ENCODE data around the gene TMEM247.

The TMEM247 gene

GRCh38 chr2:46481198-46482193, 2.1 kb downstream of the TMEM247 start:
- Histone ChIP-seq H2AK5ac (ENCODE audit: low read length, severe bottlenecking) (no peak overlapping the region), H3K27me3 (ENCODE audit: control insufficient read depth in 1 of 2, insufficient read depth in 1 of 2, low read length in 2 of 2) (no peaks in the 10 kb centered on the region), H3K4ac (ENCODE audit: low read depth in 1 of 2, low read length in 2 of 2) (no peak overlapping the region), H2BK5ac (ENCODE audit: low read depth, low read length, poor library complexity, severe bottlenecking) (no peak overlapping the region), H3K4me1 (ENCODE audit: control insufficient read depth, insufficient read depth, low read depth, low read length) (peaks cover 7% of the 10 kb centered on the region), H3K36me3 (ENCODE audit: control insufficient read depth in 1 of 2, insufficient read depth in 2 of 2, low read depth in 1 of 2, low read length in 2 of 2) (no peaks in the 10 kb centered on the region), H2BK120ac (ENCODE audit: low read depth, low read length) (no peak overlapping the region), H3K4me2 (ENCODE audit: low read length, poor library complexity, severe bottlenecking) (no peak overlapping the region), H3K9me3 (ENCODE audit: control insufficient read depth, low read length) (no peaks in the 10 kb centered on the region), H3K9ac (ENCODE audit: low read length) (no peak overlapping the region), H3K18ac (ENCODE audit: low read depth in 1 of 2, low read length in 2 of 2) (no peak overlapping the region), H3K4me3 (ENCODE audit: insufficient read depth in 1 of 2, low read depth in 1 of 2, low read length in 2 of 2) (no peak overlapping the region), H4K91ac (ENCODE audit: low read length) (no peak overlapping the region), H2BK12ac (ENCODE audit: low read length in 2 of 2) (no peak overlapping the region), H4K8ac (ENCODE audit: low read length) (no peak overlapping the region), H3K27ac (ENCODE audit: low read length, poor library complexity, severe bottlenecking) (no peak overlapping the region), H3K23ac (ENCODE audit: low read length in 2 of 2) (no peak overlapping the region), H2AFZ (ENCODE audit: low read depth, low read length) (no peak overlapping the region), H3K14ac (ENCODE audit: low read length in 2 of 2) (no peak overlapping the region), H3K79me1 (replicated peaks; ENCODE audit: low read length, poor library complexity, severe bottlenecking) (no peaks in the 10 kb centered on the region), H2BK15ac (ENCODE audit: low read depth, poor library complexity, severe bottlenecking) (no peak overlapping the region)
- DNase-seq: peak; percentile 84
- 62% methylated on average over 6 of the region's 6 CpGs for WGBS

- H3K9me3 ChIP-seq (ENCODE audit: control insufficient read depth, low read length): no peaks in the 10 kb centered on the region
- peaks cover 7% of the 10 kb centered on the region for H3K4me1 ChIP-seq (ENCODE audit: control insufficient read depth, insufficient read depth, low read depth, low read length)
- no peaks in the 10 kb centered on the region for H3K36me3 ChIP-seq (ENCODE audit: control insufficient read depth in 1 of 2, insufficient read depth in 2 of 2, low read depth in 1 of 2, low read length in 2 of 2)
- H3K27me3 ChIP-seq (ENCODE audit: control insufficient read depth in 1 of 2, insufficient read depth in 1 of 2, low read length in 2 of 2): no peaks in the 10 kb centered on the region
- no peak overlapping the region for H3K9ac ChIP-seq (ENCODE audit: low read length)
- H2BK15ac ChIP-seq (ENCODE audit: low read depth, poor library complexity, severe bottlenecking): no peak overlapping the region
- no peak overlapping the region for H3K14ac ChIP-seq (ENCODE audit: low read length in 2 of 2)
- H3K4ac ChIP-seq (ENCODE audit: low read depth in 1 of 2, low read length in 2 of 2): no peak overlapping the region
- H2AFZ ChIP-seq (ENCODE audit: low read depth, low read length): no peak overlapping the region
- no peak overlapping the region for H2BK120ac ChIP-seq (ENCODE audit: low read depth, low read length)
- H3K4me3 ChIP-seq (ENCODE audit: insufficient read depth in 1 of 2, low read depth in 1 of 2, low read length in 2 of 2): no peak overlapping the region
- H3K27ac ChIP-seq (ENCODE audit: low read length, poor library complexity, severe bottlenecking): no peak overlapping the region
- H3K23ac ChIP-seq (ENCODE audit: low read length in 2 of 2): no peak overlapping the region
- DNase-seq: no peak
- no peak overlapping the region for H2BK12ac ChIP-seq (ENCODE audit: low read length in 2 of 2)
- no peak overlapping the region for H2AK5ac ChIP-seq (ENCODE audit: low read length, severe bottlenecking)
- H4K91ac ChIP-seq (ENCODE audit: low read length): no peak overlapping the region
- 92% methylated on average over 4 of the region's 4 CpGs for WGBS
- no peak overlapping the region for H3K4me2 ChIP-seq (ENCODE audit: low read length, poor library complexity, severe bottlenecking)
- no peak overlapping the region for H3K18ac ChIP-seq (ENCODE audit: low read depth in 1 of 2, low read length in 2 of 2)
- no peak overlapping the region for H4K8ac ChIP-seq (ENCODE audit: low read length)
- H2BK5ac ChIP-seq (ENCODE audit: low read depth, low read length, poor library complexity, severe bottlenecking): no peak overlapping the region
- H3K79me1 ChIP-seq (replicated peaks; ENCODE audit: low read length, poor library complexity, severe bottlenecking): no peaks in the 10 kb centered on the region
Measured at GRCh38 chr2:46482490-46482889, 3.1 kb downstream of the TMEM247 start.

GRCh38 chr2:46485002-46485401, 5.6 kb downstream of the TMEM247 start:
- Histone ChIP-seq H3K27ac (ENCODE audit: low read length, poor library complexity, severe bottlenecking) (no peak overlapping the region), H3K23ac (ENCODE audit: low read length in 2 of 2) (no peak overlapping the region), H2BK15ac (ENCODE audit: low read depth, poor library complexity, severe bottlenecking) (no peak overlapping the region), H3K14ac (ENCODE audit: low read length in 2 of 2) (no peak overlapping the region), H2AK5ac (ENCODE audit: low read length, severe bottlenecking) (no peak overlapping the region), H3K4ac (ENCODE audit: low read depth in 1 of 2, low read length in 2 of 2) (no peak overlapping the region), H3K18ac (ENCODE audit: low read depth in 1 of 2, low read length in 2 of 2) (no peak overlapping the region), H3K27me3 (ENCODE audit: control insufficient read depth in 1 of 2, insufficient read depth in 1 of 2, low read length in 2 of 2) (no peaks in the 10 kb centered on the region), H2AFZ (ENCODE audit: low read depth, low read length) (no peak overlapping the region), H2BK120ac (ENCODE audit: low read depth, low read length) (no peak overlapping the region), H4K8ac (ENCODE audit: low read length) (no peak overlapping the region), H3K4me2 (ENCODE audit: low read length, poor library complexity, severe bottlenecking) (no peak overlapping the region), H3K4me3 (ENCODE audit: insufficient read depth in 1 of 2, low read depth in 1 of 2, low read length in 2 of 2) (no peak overlapping the region), H4K91ac (ENCODE audit: low read length) (no peak overlapping the region), H3K36me3 (ENCODE audit: control insufficient read depth in 1 of 2, insufficient read depth in 2 of 2, low read depth in 1 of 2, low read length in 2 of 2) (no peaks in the 10 kb centered on the region), H2BK12ac (ENCODE audit: low read length in 2 of 2) (no peak overlapping the region), H3K9ac (ENCODE audit: low read length) (no peak overlapping the region), H3K79me1 (replicated peaks; ENCODE audit: low read length, poor library complexity, severe bottlenecking) (no peaks in the 10 kb centered on the region), H2BK5ac (ENCODE audit: low read depth, low read length, poor library complexity, severe bottlenecking) (no peak overlapping the region), H3K4me1 (ENCODE audit: control insufficient read depth, insufficient read depth, low read depth, low read length) (peaks cover 13% of the 10 kb centered on the region), H3K9me3 (ENCODE audit: control insufficient read depth, low read length) (no peaks in the 10 kb centered on the region)
- 97% methylated on average over 5 of the region's 5 CpGs for WGBS
- no peak for DNase-seq

- Histone ChIP-seq H3K4me2 (ENCODE audit: low read length, poor library complexity, severe bottlenecking) (no peak overlapping the region), H4K8ac (ENCODE audit: low read length) (no peak overlapping the region), H3K27me3 (ENCODE audit: control insufficient read depth in 1 of 2, insufficient read depth in 1 of 2, low read length in 2 of 2) (no peaks in the 10 kb centered on the region), H2BK15ac (ENCODE audit: low read depth, poor library complexity, severe bottlenecking) (no peak overlapping the region), H2BK12ac (ENCODE audit: low read length in 2 of 2) (no peak overlapping the region), H2AK5ac (ENCODE audit: low read length, severe bottlenecking) (no peak overlapping the region), H4K91ac (ENCODE audit: low read length) (no peak overlapping the region), H3K4ac (ENCODE audit: low read depth in 1 of 2, low read length in 2 of 2) (no peak overlapping the region), H3K27ac (ENCODE audit: low read length, poor library complexity, severe bottlenecking) (no peak overlapping the region), H3K14ac (ENCODE audit: low read length in 2 of 2) (no peak overlapping the region), H2BK5ac (ENCODE audit: low read depth, low read length, poor library complexity, severe bottlenecking) (no peak overlapping the region), H3K4me3 (ENCODE audit: insufficient read depth in 1 of 2, low read depth in 1 of 2, low read length in 2 of 2) (no peak overlapping the region), H2BK120ac (ENCODE audit: low read depth, low read length) (no peak overlapping the region), H3K36me3 (ENCODE audit: control insufficient read depth in 1 of 2, insufficient read depth in 2 of 2, low read depth in 1 of 2, low read length in 2 of 2) (no peaks in the 10 kb centered on the region), H3K18ac (ENCODE audit: low read depth in 1 of 2, low read length in 2 of 2) (no peak overlapping the region), H3K9ac (ENCODE audit: low read length) (no peak overlapping the region), H2AFZ (ENCODE audit: low read depth, low read length) (no peak overlapping the region), H3K23ac (ENCODE audit: low read length in 2 of 2) (no peak overlapping the region), H3K79me1 (replicated peaks; ENCODE audit: low read length, poor library complexity, severe bottlenecking) (no peaks in the 10 kb centered on the region), H3K4me1 (ENCODE audit: control insufficient read depth, insufficient read depth, low read depth, low read length) (peaks cover 8% of the 10 kb centered on the region), H3K9me3 (ENCODE audit: control insufficient read depth, low read length) (no peaks in the 10 kb centered on the region)
- no peak for DNase-seq
- 95% methylated on average over 3 of the region's 3 CpGs for WGBS
Measured at GRCh38 chr2:46486436-46486835, 7.1 kb downstream of the TMEM247 start.
